Panc1 (cell line): Measurements from ENCODE around the gene SCYGR3. TPM values are rescaled to one million over a fixed set of nuclear protein-coding genes. Genes with fewer than 3 reads are reported as not detected.

ENCODE experiments used
- ATAC-seq: fragments of 200-7000 bp; cut with Tn5 transposase; 2 replicates; pipeline ENCODE4 v1.9.1; 2020; ENCODE audit warnings: mild to moderate bottlenecking, moderate library complexity
- BruUV-seq: library from RNA; stranded (reverse); fragments of 400-500 nt; replicated peaks from 2 replicates; lab custom pipeline; 2021; lab: Mats Ljungman, UMichigan
- CTCF ChIA-PET: fragments of 300-600 bp; sonication (Branson Sonifier 250); formaldehyde crosslinking; loops from one replicate; lab custom pipeline; 2022; ENCODE audit warnings: antibody characterized with exemption; lab: Charles Lee
- POLR2A ChIA-PET: fragments of 300-600 bp; sonication (Branson Sonifier 250); formaldehyde crosslinking; loops from one replicate; lab custom pipeline; 2022; ENCODE audit warnings: antibody characterized with exemption; lab: Charles Lee
- DNase-seq: peaks from one replicate; pipeline ENCODE4 v3.0.0-alpha.2; 2010; ENCODE audit warnings: low read depth, low spot score
- H3K27ac ChIP-seq: 2 replicates; pipeline ENCODE4 v1.5.1; 2011; ENCODE audit warnings: mild to moderate bottlenecking, low read length, inconsistent platforms
- H3K27me3 ChIP-seq: fragments of 200-500 bp; sonication (Bioruptor generic); 2 replicates; pipeline ENCODE4 v1.6.0; 2014; ENCODE audit warnings: low read length, inconsistent platforms; ENCODE audit not compliant: control insufficient read depth, insufficient read depth
- H3K36me3 ChIP-seq: fragments of 200-500 bp; sonication (Bioruptor generic); 2 replicates; pipeline ENCODE4 v1.5.1; 2014; ENCODE audit warnings: inconsistent platforms, mild to moderate bottlenecking, low read length, moderate library complexity; ENCODE audit not compliant: control insufficient read depth, insufficient read depth
- H3K4me1 ChIP-seq: 2 replicates; pipeline ENCODE4 v1.5.1; 2011; ENCODE audit warnings: inconsistent platforms, mild to moderate bottlenecking, low read length, moderate library complexity; ENCODE audit not compliant: control insufficient read depth, insufficient read depth
- H3K4me3 ChIP-seq, 2 experiments: 2 replicates each; pipeline ENCODE4 v1.5.1; 2011 to 2012; ENCODE audit warnings: low read depth in 2 of 2, low read length in 2 of 2, mild to moderate bottlenecking in 2 of 2, inconsistent platforms in 1 of 2, moderate library complexity in 1 of 2
- H3K9me3 ChIP-seq: fragments of 200-500 bp; sonication (Bioruptor generic); 2 replicates; pipeline ENCODE4 v1.5.1; 2014; ENCODE audit warnings: low read depth, mild to moderate bottlenecking, inconsistent platforms, low read length, moderate library complexity; ENCODE audit not compliant: control insufficient read depth, insufficient read depth
- POLR2AphosphoS5 ChIP-seq: IDR thresholded peaks from 2 replicates; pipeline ENCODE4 v1.6.1; 2012; ENCODE audit warnings: mild to moderate bottlenecking, low read depth, low read length, moderate library complexity
- SIN3A ChIP-seq: IDR thresholded peaks from 2 replicates; pipeline ENCODE4 v1.6.1; 2012; ENCODE audit warnings: low read depth, mild to moderate bottlenecking, low read length, moderate library complexity, borderline replicate concordance; ENCODE audit not compliant: insufficient read depth
- TCF7L2 ChIP-seq: IDR thresholded peaks from 2 replicates; pipeline ENCODE4 v1.6.1; 2011; ENCODE audit warnings: mild to moderate bottlenecking, low read depth, low read length, inconsistent platforms
- in situ Hi-C: cut with HindIII; loops from 2 replicates; pipeline ENCODE4 v1.10.0; 2016; ENCODE audit warnings: low sequenced_read_pairs, low pct_unique_long_range_greater_than_20kb
- intact Hi-C: fragments of 100-400 bp; cut with micrococcal nuclease; formaldehyde crosslinking; loops from one replicate; pipeline ENCODE4 v1.10.0; 2022; ENCODE audit not compliant: unreplicated experiment
- total RNA-seq: library from RNA; stranded (reverse); gene quantifications from one replicate; pipeline ENCODE4 v1.2.1, GENCODE V29; 2021; ENCODE audit not compliant: unreplicated experiment
- TF ChIP-seq, protein P1 (sequence below): fragments of 450-650 bp; IDR thresholded peaks from 2 replicates; pipeline ENCODE4 v1.5.1; 2017; ENCODE audit warnings: mild to moderate bottlenecking
- TF ChIP-seq, protein P2 (sequence below), 2 experiments: IDR thresholded peaks; 2 replicates each; pipeline ENCODE4 v1.6.1; 2011 to 2012; ENCODE audit warnings: low read depth in 2 of 2, control low read depth in 1 of 2, low read length in 1 of 2, mild to moderate bottlenecking in 1 of 2, moderate library complexity in 1 of 2; ENCODE audit not compliant: insufficient read depth in 1 of 2

The SCYGR3 gene
- total RNA-seq, 1 experiment from 2014 or later, result not detected

- intact Hi-C loops, result loop anchor here (10.0 kb wide), 1 partner anchor 161 kb away; no protein-coding TSS in a partner anchor
- POLR2A ChIA-PET, result no interaction called here
- no TSS peak for BruUV-seq
- CTCF ChIA-PET, result no interaction called here
- Histone ChIP-seq H3K27ac (no peak overlapping the region), H3K9me3 (no peaks in the 10 kb centered on the region), H3K27me3 (no peaks in the 10 kb centered on the region), H3K4me3 (no peak overlapping the region), H3K4me1 (no peaks in the 10 kb centered on the region), H3K36me3 (no peaks in the 10 kb centered on the region)
- ATAC-seq (no peak), DNase-seq (no peak)
- in situ Hi-C loops, result no loop called here
- no peak for TF ChIP-seq TCF7L2
- TF ChIP-seq, protein P1, sequence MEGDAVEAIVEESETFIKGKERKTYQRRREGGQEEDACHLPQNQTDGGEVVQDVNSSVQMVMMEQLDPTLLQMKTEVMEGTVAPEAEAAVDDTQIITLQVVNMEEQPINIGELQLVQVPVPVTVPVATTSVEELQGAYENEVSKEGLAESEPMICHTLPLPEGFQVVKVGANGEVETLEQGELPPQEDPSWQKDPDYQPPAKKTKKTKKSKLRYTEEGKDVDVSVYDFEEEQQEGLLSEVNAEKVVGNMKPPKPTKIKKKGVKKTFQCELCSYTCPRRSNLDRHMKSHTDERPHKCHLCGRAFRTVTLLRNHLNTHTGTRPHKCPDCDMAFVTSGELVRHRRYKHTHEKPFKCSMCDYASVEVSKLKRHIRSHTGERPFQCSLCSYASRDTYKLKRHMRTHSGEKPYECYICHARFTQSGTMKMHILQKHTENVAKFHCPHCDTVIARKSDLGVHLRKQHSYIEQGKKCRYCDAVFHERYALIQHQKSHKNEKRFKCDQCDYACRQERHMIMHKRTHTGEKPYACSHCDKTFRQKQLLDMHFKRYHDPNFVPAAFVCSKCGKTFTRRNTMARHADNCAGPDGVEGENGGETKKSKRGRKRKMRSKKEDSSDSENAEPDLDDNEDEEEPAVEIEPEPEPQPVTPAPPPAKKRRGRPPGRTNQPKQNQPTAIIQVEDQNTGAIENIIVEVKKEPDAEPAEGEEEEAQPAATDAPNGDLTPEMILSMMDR, result no peak
- TF ChIP-seq, protein P2, sequence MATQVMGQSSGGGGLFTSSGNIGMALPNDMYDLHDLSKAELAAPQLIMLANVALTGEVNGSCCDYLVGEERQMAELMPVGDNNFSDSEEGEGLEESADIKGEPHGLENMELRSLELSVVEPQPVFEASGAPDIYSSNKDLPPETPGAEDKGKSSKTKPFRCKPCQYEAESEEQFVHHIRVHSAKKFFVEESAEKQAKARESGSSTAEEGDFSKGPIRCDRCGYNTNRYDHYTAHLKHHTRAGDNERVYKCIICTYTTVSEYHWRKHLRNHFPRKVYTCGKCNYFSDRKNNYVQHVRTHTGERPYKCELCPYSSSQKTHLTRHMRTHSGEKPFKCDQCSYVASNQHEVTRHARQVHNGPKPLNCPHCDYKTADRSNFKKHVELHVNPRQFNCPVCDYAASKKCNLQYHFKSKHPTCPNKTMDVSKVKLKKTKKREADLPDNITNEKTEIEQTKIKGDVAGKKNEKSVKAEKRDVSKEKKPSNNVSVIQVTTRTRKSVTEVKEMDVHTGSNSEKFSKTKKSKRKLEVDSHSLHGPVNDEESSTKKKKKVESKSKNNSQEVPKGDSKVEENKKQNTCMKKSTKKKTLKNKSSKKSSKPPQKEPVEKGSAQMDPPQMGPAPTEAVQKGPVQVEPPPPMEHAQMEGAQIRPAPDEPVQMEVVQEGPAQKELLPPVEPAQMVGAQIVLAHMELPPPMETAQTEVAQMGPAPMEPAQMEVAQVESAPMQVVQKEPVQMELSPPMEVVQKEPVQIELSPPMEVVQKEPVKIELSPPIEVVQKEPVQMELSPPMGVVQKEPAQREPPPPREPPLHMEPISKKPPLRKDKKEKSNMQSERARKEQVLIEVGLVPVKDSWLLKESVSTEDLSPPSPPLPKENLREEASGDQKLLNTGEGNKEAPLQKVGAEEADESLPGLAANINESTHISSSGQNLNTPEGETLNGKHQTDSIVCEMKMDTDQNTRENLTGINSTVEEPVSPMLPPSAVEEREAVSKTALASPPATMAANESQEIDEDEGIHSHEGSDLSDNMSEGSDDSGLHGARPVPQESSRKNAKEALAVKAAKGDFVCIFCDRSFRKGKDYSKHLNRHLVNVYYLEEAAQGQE (IDR thresholded peaks at IDR 0.05; ENCODE audit: insufficient read depth in 1 of 2, low read depth in 2 of 2, low read length in 1 of 2), result no peak
- no peak for TF ChIP-seq SIN3A
- no peak for TF ChIP-seq POLR2AphosphoS5
These were observed 48.6 kb downstream of the SCYGR3 start for GRCh38 chr2:227566012-227566411.

- no TSS peak for BruUV-seq
- TF ChIP-seq POLR2AphosphoS5, result no peak
- TF ChIP-seq, protein P1, result no peak
- TF ChIP-seq, protein P2 (IDR thresholded peaks at IDR 0.05; ENCODE audit: insufficient read depth in 1 of 2, low read depth in 2 of 2, low read length in 1 of 2), result no peak
- no peak for TF ChIP-seq SIN3A
- TF ChIP-seq TCF7L2, result no peak
- intact Hi-C loops, result loop anchor here (10.0 kb wide), 1 partner anchor 160 kb away; no protein-coding TSS in a partner anchor
- no peak for ATAC-seq
- no peak for DNase-seq
- Histone ChIP-seq H3K36me3 (no peaks in the 10 kb centered on the region; the same call in 1 of the 2 replicates), H3K9me3 (no peaks in the 10 kb centered on the region), H3K27ac (no peak overlapping the region), H3K4me3 (no peak overlapping the region), H3K27me3 (no peaks in the 10 kb centered on the region), H3K4me1 (no peaks in the 10 kb centered on the region)
- POLR2A ChIA-PET, result no interaction called here
- CTCF ChIA-PET, result no interaction called here
- in situ Hi-C loops, result no loop called here
These were observed 49.6 kb downstream of the SCYGR3 start for GRCh38 chr2:227565080-227565479.
